CD4-positive, alpha-beta T cell treated with Interleukin-2 at 100 ng/mL for 4 hours (primary cell): ENCODE data around the gene KIF26B.
"Not testable (repeated sequence)": the region's sequence is repeated elsewhere in the genome, so short reads cannot be mapped to it uniquely, and the experiment has no call there.

Experiments used
- DNase-seq: peaks from one replicate; pipeline ENCODE4 v3.0.0-alpha.2; 2020; ENCODE audit warnings: low spot score

The KIF26B gene

DNA sequence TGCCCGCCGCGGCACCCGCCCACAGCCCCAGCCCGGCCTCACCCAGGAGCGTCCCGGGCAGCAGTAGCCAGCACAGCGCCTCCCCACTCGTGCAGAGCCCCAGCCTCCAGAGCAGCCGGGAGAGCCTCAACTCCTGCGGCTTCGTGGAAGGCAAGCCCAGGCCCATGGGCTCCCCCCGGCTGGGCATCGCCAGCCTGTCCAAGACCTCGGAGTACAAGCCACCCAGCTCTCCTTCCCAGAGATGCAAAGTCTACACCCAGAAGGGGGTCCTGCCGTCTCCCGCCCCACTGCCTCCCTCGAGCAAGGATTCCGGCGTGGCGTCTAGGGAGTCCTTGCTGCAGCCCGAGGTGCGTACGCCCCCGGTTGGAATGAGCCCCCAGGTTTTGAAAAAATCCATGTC, 531.2 kb downstream of the KIF26B start:
- DNase-seq: no peak

DNA sequence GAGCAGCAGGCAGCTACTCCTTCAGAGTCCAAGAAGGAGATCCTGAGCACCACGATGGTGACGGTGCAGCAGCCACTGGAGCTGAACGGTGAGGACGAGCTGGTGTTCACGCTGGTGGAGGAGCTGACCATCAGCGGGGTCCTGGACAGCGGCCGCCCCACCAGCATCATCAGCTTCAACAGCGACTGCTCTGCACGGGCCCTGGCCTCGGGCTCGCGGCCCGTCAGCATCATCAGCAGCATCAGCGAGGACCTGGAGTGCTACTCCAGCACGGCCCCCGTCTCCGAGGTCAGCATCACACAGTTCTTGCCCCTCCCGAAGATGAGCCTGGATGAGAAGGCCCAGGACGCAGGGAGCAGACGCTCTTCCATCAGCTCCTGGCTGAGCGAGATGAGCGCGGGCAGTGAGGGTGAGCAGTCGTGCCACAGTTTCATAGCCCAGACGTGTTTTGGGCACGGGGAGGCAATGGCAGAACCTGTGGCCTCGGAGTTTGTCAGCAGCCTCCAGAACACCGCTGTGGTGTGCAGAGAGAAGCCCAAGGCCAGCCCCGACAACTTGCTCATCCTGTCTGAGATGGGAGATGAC, 531.8 kb downstream of the KIF26B start:
- DNase-seq: no peak

DNA sequence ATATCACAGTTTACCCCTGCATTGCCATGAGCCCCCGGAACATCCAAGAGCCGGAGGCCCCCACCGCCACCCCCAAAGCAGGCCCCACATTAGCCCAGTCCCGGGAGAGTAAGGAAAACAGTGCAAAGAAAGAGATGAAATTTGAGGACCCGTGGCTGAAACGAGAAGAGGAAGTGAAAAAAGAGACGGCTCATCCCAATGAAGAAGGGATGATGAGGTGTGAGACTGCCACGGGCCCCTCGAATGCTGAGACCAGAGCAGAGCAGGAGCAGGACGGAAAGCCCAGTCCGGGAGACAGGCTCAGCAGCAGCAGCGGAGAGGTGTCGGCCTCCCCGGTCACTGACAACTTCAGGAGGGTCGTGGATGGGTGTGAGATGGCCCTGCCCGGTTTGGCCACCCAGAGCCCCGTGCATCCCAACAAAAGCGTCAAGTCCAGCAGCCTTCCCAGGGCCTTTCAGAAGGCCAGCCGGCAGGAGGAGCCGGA, 532.4 kb downstream of the KIF26B start:
- no peak for DNase-seq

GRCh38 chr1:245687636-245688535, 533.1 kb downstream of the KIF26B start:
- DNase-seq: no peak

DNA sequence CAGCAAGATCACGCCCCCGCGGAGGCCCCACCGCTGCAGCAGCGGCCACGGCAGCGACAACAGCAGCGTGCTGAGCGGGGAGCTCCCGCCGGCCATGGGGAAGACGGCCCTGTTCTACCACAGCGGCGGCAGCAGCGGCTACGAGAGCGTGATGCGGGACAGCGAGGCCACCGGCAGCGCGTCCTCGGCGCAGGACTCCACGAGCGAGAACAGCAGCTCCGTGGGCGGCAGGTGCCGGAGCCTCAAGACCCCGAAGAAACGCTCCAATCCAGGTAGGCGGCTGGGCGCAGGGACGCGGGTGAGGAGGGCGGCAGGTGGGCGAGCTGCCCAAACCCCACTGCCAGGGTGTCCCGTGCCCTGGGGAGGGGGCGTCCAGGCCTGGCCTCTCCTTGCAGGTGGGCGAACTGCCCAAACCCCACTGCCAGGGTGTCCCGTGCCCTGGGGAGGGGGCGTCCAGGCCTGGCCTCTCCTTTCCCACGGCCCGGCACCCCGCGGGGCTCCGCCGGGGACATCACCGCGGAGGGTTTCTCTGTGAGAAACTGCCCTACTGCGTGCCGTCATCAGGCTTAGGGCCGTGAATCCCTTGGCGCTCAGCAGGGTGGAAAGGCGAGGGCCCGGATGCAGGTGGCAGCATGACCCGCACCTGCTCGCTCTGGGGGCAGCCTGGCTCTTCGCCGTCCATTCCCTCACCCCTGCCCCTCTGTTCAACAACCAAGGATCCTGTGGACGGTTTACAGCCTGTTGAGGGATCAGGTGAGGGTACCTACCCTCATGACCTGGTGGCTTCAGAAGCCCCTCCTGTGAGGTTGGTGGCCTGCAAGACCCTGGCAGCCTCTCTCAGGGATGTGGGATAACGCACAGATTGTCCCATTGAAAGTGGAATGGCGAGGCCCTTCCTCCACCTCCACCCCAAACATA, 534.0 kb downstream of the KIF26B start:
- DNase-seq: no peak

GRCh38 chr1:245690156-245690690, 535.4 kb downstream of the KIF26B start:
- DNase-seq: no peak

GRCh38 chr1:245690946-245691541, 536.3 kb downstream of the KIF26B start:
- DNase-seq: no peak

- no peak for DNase-seq
Measured at GRCh38 chr1:245691897-245692296, 537.1 kb downstream of the KIF26B start.

- DNase-seq: no peak
Measured at GRCh38 chr1:245692318-245692717, 537.5 kb downstream of the KIF26B start.

GRCh38 chr1:245693116-245693793, 538.5 kb downstream of the KIF26B start:
- DNase-seq: no peak

DNA sequence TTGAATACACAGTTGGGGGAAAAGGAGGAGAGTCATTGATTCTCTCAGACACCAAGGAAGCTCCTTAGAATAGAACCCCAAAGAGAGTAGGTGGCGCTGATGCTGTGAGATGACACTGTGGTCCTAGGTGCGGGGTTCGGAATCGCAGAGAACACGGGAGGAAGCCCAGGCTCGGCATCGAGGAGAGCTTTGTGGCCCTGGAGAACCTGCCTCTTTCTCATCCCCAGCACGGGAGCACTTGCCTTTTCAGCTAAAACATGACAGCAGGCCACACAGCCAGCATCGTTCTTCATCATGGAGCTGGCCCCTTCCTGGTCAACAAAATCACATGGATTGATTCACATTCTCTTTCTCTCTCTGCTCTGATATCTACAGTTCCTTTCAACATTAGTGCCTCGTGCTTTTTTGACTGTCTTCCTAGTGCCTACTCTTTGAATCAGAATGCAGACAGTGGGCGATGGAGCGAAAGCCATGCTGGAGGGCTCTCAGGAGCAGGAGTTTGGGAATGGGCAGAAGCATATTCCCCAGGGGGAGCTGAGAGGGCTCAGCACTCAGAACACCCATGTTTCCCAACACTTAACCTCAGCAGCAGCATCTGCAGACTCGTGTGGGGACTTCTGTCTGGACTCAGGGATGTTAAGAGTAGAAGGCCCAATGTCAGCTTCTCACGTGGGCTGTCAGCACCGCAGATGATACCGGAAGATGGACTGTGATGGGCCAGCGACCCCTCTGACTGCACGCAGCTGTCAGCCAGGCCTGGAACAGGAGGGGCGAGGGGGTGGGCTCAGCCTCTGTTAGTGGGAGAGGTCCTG, 539.4 kb downstream of the KIF26B start:
- DNase-seq: no peak

DNA sequence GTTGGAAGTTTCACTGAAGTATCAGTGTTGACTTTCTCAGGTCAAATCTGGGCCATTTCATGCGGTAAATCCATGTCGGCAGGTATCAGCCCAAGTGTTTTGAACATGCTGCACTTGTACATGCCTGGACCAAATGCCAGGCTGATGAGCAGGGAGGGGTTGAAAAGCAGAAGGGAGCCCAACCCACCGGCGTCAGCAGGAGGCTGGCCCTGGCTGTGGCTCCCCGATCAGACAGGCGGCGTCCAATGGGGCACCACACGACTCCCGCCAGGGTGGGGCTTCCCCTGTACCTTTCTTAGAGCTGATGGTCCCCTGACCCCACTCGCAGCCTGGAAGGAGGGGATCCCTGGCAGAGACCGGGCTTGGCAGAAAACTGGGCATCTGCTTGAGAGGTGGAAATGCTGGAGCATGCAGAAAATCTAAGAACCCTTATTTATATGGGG, 540.0 kb downstream of the KIF26B start:
- no peak for DNase-seq

DNA sequence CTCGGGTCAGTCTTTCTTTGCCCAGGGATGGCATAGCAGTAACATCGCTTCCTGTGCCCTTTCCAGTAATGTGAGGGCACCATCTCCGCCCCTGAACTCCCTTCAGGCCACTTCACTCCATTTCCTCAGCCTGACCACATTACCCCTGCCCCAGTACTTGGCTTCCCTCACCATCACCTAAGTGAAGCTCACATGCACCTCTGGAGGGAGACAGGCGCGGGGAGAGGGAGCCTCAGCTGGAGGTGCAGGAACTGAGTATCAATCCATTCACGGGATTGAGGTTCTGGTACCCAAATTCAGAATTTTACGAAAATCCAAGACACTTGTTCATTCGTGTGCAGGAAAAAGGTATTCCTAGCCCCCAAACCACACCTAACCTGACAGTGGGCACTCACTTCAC, 540.4 kb downstream of the KIF26B start:
- no peak for DNase-seq

DNA sequence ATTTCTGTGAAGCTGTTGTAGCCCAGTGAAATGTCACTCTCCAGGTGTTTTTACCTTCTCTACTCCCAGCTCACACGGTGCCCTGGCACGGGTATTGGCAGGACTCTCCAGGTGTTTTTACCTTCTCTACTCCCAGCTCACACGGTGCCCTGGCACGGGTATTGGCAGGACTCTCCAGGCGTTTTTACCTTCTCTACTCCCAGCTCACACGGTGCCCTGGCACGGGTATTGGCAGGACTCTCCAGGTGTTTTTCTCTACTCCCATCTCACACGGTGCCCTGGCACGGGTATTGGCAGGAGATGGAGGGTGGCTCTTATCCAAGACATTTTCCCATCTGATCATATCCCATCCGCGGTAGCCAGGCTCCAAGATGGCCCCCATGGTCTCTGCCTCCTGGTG, 540.9 kb downstream of the KIF26B start:
- DNase-seq: not testable (repeated sequence)

DNA sequence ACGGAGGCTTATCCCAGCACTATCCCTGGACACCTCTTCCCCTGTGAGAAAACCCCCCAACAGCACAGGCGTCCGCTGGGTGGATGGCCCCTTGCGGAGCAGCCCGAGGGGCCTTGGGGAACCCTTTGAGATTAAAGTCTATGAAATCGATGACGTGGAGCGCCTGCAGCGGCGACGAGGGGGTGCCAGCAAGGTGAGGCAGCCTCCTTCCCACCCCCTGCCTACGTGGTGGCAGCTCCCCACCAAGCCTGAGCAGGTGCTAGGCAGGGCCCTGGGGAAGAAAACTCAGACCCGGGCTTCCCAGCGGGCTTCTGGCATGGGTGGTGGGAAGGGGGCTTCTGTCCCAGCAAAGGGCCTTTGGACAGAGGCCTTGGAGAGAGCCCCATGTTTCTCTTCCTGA, 543.3 kb downstream of the KIF26B start:
- DNase-seq: no peak

- DNase-seq: no peak
Measured at GRCh38 chr1:245698860-245699259, 544.1 kb downstream of the KIF26B start.

- no peak for DNase-seq
Measured at GRCh38 chr1:245700631-245701030, 545.8 kb downstream of the KIF26B start.

DNA sequence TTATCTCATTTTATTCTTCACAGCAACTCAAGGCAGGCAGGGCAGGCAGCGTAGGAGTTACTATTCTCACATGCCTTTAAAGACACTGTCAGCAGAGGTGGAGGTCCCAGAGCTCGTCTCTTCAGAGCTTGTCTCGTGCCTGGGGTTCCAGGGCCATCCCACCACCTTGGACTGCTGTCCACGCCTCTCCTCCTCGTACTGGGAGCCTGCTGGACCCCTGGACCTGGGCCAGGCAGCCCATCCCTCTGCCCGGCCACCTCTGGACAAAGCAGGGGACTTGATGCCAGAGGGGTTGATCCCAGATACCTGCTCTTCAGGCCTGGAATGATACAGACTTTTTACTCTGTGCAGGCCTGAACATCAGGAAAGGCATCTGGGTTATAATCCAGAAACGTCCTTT, 546.8 kb downstream of the KIF26B start:
- DNase-seq: no peak

GRCh38 chr1:245702346-245702745, 547.6 kb downstream of the KIF26B start:
- no peak for DNase-seq

DNA sequence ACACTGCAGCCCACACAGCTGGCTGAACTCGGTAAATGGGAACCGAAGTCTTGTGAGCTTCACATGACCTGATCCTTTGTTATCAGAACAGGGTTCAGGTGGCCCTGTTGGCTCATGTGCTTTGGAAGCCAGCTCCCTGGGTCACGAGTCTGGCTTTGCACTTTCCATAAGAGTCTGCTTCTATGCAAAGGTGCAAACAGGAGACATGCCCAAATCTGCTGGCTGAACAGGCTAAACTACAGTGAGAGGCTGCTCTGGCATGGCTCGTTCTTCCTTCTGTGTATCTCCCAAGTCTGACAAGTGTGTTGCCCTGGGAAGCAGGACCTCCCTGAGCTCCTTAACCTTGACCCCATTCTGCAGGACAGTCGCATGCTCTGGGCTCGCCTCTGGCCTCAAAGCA, 549.6 kb downstream of the KIF26B start:
- no peak for DNase-seq
